NCI-H128 (cell line): ENCODE measurements around the gene RNF130.

Source experiments
- DNase-seq: peaks from one replicate; lab custom pipeline; 2025; ENCODE audit not compliant: unreplicated experiment; lab: John Stamatoyannopoulos, UW

Gene RNF130

DNA sequence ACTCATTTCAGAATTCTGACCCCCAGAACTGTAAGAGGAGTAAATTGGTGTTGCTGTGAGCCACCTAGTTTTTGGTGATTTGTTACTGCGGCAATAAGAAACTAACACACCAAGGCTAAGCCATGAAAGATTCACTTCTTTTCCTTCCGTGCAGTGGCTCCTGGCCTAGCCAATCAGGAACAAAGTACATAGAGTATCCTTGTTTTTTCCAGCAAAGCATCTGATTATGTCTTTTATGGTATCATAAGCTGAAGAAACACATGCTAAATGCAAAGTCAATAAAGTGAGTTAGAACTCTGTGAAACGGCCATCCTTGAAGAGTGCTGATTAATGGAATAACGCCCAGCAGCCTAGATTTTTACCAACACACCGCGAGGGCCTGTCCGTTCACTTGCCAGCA lies 11.4 kb downstream of the RNF130 start:
- no peak for DNase-seq

DNA sequence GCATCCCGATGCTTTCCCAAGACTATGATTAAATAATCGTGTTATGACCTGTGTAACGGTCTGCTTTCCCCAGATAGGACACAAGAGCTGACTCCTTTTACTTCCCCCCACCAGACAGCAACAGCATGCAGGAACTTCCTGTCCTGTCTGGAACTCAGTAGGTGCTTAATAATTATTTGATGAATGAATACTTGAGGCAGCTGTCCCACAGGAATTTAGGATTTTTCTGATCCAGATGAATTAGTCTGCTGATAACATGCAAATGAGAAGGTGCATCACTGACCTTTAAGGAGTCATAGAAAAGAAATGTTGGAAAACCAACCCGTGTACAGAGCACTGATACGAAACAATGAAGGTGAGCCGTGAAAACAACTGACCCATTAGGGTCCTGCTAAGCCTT lies 12.2 kb downstream of the RNF130 start:
- DNase-seq, result no peak

DNA sequence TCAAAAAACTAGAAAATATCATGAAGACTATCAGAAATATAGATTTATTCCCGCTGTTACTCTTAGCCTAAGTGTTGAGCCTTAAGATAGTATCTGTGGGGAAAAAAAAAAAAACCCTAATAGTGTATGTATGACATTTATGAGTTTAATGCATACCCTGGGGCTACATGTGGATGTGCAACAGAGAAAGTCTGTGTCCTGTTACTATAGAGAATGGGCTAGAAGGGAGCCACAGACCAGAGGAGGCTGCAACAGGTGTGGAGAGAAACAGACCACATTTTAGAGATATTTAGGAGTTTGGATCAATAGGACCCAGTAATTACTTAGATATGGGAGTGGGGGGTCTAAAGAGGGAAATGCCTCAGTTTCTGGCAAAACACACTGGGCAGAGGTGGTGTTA lies 15.4 kb downstream of the RNF130 start:
- DNase-seq, result no peak

DNA sequence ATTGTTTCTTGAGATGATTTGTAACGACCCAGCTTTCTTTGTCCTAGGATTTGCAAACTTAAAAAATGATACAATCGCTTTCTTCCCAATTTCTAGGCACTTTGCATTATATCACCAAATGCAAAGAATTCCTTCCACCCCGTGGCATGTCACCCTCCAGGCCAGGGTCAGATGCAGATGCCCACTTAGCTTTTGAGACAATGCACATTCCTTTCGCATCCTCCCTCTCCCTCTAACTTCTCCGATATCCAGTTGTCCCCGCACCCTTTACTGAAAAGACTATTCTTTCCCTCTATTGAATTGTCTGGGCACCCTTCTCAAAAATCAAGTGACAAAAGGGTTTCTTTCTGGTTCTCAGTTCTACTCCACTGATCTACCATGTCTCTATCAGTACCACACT lies 17.3 kb downstream of the RNF130 start:
- no peak for DNase-seq

DNA sequence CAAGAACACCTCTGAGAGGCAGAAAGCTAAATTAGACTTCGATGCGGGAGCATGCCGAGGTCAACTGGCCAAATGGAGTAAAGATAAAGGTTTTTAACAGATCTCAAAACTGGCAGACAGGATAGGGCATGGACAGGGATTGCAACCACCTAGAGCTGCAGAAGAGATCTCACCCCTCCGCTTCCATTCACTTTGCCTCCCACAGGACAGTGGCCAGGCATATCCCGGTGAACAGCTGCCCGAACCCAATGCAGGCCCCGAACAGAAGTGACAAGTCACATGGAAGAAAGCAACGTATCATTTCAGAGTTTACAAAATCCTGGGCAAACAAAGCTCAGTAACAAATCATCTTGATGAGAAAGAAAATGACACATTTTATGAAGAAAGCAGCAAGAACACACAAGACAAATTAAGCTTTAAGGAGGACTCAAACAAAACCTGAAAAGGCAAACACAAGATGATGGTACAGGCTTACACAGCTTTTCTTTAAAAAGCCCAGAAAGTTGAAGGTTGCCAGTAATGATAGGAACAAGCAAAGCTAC lies 18.4 kb downstream of the RNF130 start:
- no peak for DNase-seq

DNA sequence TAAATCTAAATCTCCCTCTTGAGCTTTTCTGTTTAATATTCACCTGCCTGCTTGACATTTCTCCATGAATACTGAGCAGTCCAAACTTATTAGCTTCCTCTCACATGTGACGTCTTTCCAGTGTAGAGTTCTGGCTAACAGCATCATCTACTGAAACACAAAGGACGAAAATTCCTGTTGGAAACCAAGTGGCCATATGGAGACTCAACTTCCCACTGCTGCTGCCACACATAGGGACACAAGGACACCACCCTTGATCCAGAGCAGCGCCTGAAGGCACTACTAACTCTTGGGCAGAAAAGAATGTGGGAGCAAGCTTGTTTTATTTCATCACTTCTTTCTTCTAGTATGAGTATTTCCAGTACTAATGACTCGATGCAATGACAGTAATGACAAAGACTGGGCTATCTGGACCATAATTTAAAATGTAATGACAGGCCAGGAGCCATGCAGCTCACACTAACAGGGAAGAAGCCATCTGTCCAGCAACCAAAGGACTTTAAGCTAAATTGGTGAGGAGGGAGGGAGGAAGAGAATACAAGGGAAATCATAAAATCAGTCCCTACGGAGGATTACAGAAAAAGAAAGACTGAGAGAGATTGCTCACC lies 19.2 kb downstream of the RNF130 start:
- DNase-seq, result no peak

DNA sequence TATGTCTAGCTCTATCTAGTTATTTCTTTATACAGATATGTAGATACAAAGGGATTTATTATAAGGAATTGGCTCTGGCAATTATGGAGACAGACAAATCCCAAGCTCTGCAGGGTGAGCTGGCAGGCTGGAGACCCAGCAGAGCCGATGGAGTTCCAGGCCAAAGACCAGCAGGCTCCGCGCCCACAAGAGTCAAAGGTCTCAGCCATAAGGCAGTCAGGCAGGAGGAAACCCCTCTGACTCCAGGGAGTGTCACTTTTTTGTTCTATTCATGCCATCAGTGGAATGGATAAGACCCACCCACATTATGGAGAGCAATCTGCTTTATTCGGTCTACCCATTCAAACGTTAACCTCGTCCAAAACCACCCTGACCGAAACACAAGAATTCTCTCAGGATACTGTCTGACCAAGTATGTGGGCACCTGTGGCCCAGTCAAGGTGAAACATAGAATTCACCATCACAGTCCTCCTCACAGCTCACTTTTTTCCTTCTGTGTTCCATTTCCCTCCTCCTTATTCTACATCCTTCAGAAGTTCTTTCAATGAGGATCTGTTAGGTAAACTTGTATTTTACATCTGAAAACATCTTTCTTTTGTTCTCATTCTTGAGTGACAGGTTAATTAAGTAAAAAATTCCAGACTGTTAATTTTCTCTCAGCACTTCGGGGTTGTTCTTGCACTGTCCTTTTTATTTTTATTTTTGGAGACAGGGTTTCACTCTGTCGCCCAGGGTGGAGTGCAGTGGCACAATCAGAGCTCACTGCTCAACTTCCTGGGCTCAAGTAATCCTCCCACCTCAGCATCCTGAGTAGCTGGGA lies 21.2 kb downstream of the RNF130 start:
- no peak for DNase-seq

DNA sequence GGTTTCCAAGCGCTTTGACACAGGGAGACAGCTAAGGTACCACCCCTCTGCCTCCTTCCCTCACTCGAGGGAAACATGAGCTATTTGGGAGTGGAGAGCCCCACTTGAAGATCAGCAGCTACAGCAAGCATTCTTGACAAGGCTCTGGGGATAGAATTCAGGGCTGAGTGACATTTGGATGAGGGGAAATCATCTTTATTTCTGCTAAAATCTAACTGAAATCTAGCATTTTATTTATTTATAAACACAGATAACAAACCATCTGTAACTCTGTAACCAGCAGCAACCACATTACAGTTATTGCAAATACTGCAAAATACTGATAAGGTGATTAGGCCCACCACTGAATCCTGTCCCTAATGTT lies 22.4 kb downstream of the RNF130 start:
- DNase-seq, result no peak

DNA sequence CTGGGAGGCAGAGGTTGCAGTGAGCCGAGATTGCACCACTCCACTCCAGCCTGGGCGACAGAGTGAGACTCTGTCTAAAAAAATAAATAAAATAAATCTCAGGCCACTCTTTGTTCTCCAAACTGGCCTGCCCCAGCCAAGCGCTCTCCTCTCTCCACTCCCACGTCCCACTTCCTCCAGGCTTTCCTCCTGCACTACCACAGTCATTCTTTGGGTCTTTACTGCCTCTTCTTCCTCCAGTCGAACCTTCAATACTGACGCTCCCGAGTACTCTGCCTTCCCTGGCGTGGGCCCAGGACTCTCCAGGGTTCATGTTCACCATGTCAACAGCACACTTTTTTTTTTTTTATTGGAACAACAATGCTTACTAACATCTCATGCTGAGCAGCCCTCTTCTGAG lies 23.9 kb downstream of the RNF130 start:
- DNase-seq, result no peak

DNA sequence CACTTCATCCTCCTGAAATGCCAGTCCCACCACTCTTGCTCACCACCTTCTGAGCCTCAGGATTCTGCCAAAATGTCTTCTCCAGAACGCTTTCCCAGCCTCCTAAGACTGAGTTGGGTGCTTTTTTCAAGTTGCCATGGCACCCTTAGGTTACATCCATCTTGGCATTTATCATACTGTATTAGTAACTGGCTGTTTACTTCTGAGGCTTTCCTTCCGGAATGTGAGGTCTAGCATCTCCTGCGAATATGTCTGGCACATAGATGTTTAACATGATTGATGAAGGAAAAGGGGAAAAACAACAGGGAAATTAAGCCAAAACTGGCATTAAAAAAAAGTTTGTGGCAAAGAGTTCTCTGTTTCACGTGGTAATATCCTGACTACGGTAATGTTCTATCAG lies 24.9 kb downstream of the RNF130 start:
- DNase-seq, result no peak

DNA sequence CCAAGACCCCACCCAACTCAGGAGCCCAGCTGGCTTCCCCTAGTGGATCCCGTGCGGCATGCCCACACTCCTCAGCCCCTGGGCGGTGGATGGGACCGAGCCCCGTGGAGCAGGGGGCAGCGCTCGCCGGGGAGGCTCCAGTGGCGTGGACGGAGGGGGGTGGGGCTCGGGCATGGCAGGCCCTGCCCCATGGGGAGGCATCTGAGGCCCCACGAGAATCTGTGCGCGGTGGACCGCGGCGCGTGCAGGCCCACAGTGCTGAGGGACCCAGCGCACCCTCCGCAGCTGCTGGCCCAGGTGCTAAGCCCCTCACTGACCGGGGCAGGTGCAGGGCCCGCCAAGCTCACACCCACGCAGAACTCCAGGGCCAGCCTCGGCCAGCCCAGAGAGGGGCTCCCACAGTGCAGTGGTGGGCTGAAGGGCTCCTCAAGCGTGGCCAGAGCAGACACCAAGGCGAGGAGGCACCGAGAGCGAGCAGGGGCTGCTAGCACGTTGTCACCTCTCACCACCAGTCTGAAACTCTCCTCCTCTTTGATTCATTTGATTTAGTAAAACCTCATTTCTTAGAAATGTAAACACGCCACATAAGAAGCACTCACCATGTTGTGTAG lies 25.6 kb downstream of the RNF130 start:
- no peak for DNase-seq

DNA sequence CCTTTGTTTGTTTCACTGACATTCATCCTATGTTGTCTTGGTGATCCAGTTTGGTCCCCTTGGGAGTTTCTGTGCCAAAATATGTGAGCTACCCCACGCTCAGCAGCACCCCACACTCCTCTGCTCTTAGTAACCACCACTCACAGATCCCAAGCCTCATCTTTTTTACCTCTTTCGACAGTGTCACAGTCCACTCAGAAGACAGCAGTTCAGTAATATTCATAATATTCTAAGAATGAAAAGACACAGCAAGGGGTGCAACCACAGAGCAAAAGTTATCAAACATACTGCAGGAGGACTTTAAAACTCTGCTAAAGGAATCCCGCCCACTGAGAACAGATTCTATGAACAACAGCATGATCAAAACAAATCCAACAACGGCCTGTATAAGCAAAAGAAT lies 28.2 kb downstream of the RNF130 start:
- no peak for DNase-seq

DNA sequence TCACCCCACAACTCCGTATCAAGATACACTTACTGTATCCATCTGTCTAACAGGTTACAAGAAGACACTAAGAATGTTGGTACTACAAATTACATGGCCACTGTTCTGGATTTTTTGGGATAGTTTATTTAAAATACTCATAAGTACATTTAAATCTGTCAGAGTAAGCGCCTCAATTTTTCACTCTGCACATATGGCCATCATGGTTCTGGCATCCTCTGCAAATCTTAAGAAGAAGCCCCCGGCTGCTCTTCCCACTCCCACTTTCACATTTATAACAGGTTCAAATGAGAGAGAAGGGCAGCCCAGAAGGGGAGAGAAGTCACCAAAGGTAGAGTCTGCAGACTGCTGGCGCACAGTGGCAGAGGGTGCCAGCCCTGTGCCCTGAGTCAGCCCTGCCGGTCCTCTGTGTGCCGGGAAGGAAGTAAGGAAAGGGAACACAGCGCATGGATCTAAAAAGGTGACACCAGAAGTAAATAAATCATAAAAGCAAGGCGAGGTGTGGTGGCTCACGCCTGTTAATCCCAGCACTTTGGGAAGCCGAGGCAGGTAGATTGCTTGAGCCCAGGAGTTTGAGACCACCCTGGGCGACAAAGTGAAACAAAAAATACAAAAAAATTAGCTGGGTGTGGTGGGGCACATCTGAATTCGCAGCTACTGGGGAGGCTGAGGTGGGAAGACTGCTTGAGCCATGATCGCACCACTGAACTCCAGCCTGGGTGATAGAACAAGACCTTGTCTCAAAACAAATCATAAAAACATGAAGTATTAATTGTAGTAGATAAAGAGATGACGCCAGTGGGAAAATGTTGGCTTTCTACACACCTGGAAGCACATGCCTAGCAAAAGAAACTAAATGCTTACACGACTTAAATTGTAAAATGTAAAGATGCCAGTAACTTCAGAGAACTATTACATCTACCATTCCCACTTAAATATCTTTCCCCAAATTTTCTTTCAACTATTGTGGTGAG lies 30.0 kb downstream of the RNF130 start:
- no peak for DNase-seq

DNA sequence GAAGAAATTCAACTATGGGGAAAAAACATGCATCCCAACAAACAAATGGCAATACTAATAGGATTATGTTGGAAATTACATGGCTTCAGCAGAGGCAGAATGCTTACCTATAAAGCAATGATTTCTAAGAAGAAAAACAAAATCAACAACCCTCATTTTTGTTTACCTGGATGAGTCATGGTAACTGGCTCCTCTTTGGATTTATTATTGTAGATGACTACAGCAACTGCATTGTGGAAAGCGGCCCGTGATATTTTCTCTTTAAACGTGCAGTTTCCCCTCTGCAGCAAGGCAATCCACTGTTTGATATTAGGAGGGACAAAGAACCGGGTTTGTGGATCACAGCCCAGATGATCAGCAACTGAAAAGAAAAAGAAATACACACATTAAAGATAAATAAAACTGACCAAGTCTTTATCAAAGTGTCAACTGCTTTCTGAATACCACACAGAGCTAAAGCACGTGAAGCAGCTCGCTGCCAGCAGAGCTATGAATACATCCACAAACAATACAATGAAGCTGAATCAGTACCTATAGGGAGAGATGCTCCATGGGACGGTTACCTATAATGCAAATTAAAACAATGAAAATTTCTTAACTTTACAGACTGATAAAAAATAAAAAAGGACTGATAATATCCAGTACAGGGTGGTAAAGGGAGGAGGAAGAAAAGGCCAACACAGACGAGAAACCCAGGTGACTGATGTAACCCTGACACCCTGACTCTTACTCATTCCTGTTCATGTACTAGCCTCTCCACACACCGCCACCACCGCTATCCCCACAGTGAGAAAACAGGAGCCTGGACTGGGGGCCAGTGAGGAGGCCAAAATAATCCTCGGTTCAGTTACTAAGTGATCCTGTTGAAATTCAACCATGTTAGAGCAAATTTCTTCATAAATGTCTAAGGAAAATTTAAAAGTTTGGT lies 31.0 kb downstream of the RNF130 start:
- no peak for DNase-seq

DNA sequence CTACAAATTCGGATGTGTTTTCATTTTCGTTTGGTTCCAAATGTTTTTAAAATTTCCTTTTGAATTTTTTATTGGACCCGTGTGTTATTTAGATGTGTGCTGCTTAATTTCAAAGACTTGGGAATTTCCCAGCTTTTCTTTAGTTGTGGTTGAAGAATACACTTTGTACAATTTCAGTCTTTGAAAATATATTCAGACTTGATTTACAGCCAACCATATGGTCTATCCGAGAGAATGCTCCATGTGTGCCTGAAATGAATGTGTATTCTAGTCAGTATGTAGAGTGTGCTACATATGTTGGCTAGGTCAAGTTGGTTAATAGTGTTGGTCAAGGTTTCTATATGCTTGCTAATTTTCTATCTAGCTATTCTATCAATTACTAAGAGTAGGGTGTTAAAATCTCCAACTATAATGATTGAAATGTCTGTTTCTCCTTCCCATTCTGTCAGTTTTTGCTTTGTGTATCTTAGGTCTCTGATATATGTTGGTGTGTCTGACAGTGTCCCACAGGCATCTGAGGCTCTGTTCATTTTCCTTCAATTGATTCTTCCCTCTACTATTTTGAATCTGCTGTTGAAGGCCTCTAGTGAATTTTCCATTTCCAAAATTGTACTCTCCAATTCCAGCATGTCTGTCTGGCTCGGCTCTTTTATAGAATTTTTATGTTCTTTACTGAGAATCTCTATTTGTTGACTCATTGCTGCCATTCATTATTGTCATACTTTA lies 36.2 kb downstream of the RNF130 start:
- no peak for DNase-seq

DNA sequence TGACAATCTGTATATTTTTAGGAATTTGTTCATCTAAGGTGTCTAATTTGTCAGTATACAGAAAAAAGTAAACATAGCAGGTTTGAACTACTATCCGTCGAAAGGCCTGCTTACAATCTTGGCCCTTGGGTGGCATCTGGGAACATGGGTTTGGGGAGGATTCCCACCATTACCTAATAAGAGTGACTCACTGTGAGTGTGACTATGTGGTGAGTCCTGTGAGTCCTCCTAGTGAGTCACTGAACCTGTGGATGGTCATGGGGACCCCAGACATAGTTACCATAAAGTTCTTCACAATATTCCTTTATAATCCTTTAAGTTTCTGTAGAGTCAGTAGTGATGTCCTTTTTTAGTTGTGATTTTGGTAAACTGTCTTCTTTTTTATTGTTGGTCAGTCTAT lies 37.0 kb downstream of the RNF130 start:
- DNase-seq, result no peak

DNA sequence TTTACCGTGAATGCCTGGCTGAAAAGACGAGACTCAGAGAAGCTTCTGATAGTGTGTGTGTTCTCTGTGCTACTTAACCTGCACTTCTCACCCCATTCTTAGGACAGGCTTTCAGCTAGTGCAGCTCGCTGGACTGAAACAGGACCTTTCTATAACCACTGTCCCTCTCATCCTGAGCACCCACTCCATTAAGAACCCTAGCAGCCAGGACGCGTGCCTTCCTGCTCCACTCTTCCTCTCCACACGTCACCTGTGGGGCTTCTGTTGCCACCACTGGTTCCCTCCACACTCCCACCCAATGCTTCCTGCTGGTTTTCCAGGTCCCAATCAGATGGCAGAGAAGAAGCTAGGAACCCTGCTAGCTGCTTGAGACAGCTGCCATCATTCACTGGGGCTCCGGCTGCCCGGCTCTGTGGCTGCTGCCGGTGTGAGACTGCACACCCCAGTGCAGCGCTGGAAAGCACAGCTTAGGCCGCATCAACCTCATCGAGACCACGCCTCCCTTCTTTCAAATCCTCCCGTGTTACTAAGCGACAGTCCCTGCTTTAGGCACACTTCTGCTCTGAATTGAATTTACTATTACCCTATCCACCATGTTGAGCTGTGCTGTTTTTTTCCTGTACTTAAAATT lies 44.0 kb downstream of the RNF130 start:
- no peak for DNase-seq

DNA sequence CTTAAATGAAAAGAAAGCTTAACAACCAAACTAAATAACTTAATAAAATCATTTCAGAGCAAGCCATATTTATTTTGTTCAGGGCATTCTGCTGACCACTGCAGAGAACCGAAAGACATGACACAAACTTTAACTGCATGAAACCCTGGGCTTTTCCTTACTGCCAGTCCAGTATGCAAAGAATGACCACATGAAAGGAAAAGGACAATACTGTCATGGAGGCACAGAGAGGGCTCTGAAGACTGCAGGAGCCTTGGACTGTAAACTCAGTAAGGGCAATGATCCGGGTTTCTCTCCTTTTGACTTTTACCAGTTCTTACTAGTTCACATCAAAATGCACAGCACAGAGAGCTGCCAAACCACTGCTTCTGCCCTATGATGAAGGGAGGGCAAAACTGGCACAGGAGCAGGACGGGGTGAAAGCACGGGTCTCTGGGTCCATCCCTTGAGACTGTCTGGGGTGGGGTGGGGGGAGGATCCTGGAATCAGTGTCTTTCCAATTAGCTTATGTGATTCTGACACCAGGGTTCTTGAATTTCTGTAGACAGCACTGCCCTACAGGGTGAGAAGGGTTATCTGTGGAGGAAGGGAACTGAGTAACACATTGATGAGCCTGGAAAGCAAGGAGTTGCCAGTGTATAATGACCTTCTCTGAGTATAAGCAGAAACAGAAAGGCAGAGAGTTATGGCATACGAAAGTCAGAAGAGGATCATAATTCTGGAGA lies 44.7 kb downstream of the RNF130 start:
- no peak for DNase-seq
